A549 (cell line): ENCODE results near the gene ATP5PO. TPM values are rescaled to one million over a fixed set of nuclear protein-coding genes. Genes with fewer than 3 reads are reported as not detected.

Experiments used
- ATAC-seq, 2 experiments: fragments of 200-7000 bp in 1 of 2; fragments of >200 bp in 1 of 2; cut with Nextera tagmentation in 1 of 2; cut with Tn5 transposase in 1 of 2; 3 replicates each; pipeline versions ENCODE4 v1.8.0 to v1.9.1; 2018 to 2020; ENCODE audit warnings: mild to moderate bottlenecking in 1 of 2, moderate library complexity in 1 of 2
- CTCF ChIA-PET: fragments of 300-600 bp; sonication (Branson Sonifier 250); formaldehyde crosslinking; extraction: SDS; loops from one replicate; lab custom pipeline; 2021; ENCODE audit warnings: antibody characterized with exemption, inconsistent platforms; lab: Yijun Ruan, JAX
- POLR2A ChIA-PET: fragments of 350-600 bp; formaldehyde crosslinking; extraction: SDS; loops from one replicate; lab custom pipeline; 2021; ENCODE audit warnings: antibody characterized with exemption, inconsistent platforms; lab: Yijun Ruan, JAX
- DNase-seq, 2 experiments: peaks; one replicate each; pipeline versions ENCODE4 v3.0.0 to v3.0.0-alpha.2; 2011 to 2016; ENCODE audit warnings: low read depth in 1 of 2, low spot score in 1 of 2
- FAIRE-seq: peaks from 2 replicates; lab custom pipeline; 2011; peaks lifted over from hg19 to GRCh38; lab: Jason Lieb, UNC
- H3K27ac ChIP-seq, 2 experiments: fragments of >200 bp; sonication (Bioruptor Twin); formaldehyde crosslinking; 3 replicates each; pipeline ENCODE4 v1.5.1; 2016 to 2017
- H3K4me1 ChIP-seq: fragments of >200 bp; sonication (Bioruptor Twin); formaldehyde crosslinking; 3 replicates; pipeline ENCODE4 v1.6.1; 2016
- H3K4me2 ChIP-seq: fragments of >200 bp; sonication (Bioruptor Twin); formaldehyde crosslinking; 3 replicates; pipeline ENCODE4 v1.6.1; 2016
- H3K4me3 ChIP-seq: fragments of >200 bp; sonication (Bioruptor Twin); formaldehyde crosslinking; 3 replicates; pipeline ENCODE4 v1.5.1; 2016
- H3K9me3 ChIP-seq: fragments of >200 bp; sonication (Bioruptor Twin); formaldehyde crosslinking; 3 replicates; pipeline ENCODE4 v1.6.1; 2016
- ATOH8 ChIP-seq: fragments of 250-450 bp; sonication (Bioruptor Pico); IDR thresholded peaks from 2 replicates; pipeline ENCODE4 v1.5.0; 2020; ENCODE audit warnings: low read depth, mild to moderate bottlenecking, moderate library complexity
- CBX2 ChIP-seq: fragments of 200-600 bp; sonication (generic); IDR thresholded peaks from 2 replicates; pipeline ENCODE4 v1.6.1; 2016; ENCODE audit warnings: low read depth, mild to moderate bottlenecking, borderline replicate concordance
- CEBPB ChIP-seq, 2 experiments: fragments of >200 bp in 1 of 2; sonication (Bioruptor Twin) in 1 of 2; formaldehyde crosslinking in 1 of 2; IDR thresholded peaks; 2 replicates each; pipeline ENCODE4 v1.6.1; 2012 to 2016
- CHD2 ChIP-seq: fragments of 150-350 bp; IDR thresholded peaks from 2 replicates; pipeline ENCODE4 v1.6.1; 2014; ENCODE audit warnings: low read length; ENCODE audit not compliant: partially characterized antibody
- EHMT2 ChIP-seq: fragments of 200-600 bp; sonication (generic); IDR thresholded peaks from 2 replicates; pipeline ENCODE4 v1.6.1; 2016; ENCODE audit warnings: antibody characterized with exemption, low read depth, mild to moderate bottlenecking, moderate library complexity
- EP300 ChIP-seq, 2 experiments: fragments of >200 bp; sonication (Bioruptor Twin); formaldehyde crosslinking; IDR thresholded peaks; 2 replicates in 1 of 2; 3 replicates in 1 of 2; pipeline ENCODE4 v1.6.1; 2016 to 2017
- ESRRA ChIP-seq: fragments of 150-350 bp; IDR thresholded peaks from 2 replicates; pipeline ENCODE4 v1.6.1; 2014; ENCODE audit warnings: mild to moderate bottlenecking, low read length, borderline replicate concordance
- GATA3 ChIP-seq: IDR thresholded peaks from 2 replicates; pipeline ENCODE4 v1.6.1; 2012; ENCODE audit warnings: borderline replicate concordance
- HEYL ChIP-seq: fragments of 250-450 bp; sonication (Bioruptor Pico); IDR thresholded peaks from 2 replicates; pipeline ENCODE4 v1.8.0; 2021; ENCODE audit warnings: mild to moderate bottlenecking, moderate library complexity
- HMGXB4 ChIP-seq: fragments of 250-450 bp; sonication (Bioruptor Pico); IDR thresholded peaks from 2 replicates; pipeline ENCODE4 v1.5.0; 2021; ENCODE audit warnings: mild to moderate bottlenecking, moderate library complexity, borderline replicate concordance
- JUNB ChIP-seq: fragments of >200 bp; sonication (Bioruptor Twin); formaldehyde crosslinking; IDR thresholded peaks from 2 replicates; pipeline ENCODE4 v1.6.1; 2016
- KDM5A ChIP-seq: fragments of 200-600 bp; sonication (generic); IDR thresholded peaks from 2 replicates; pipeline ENCODE4 v1.6.1; 2016; ENCODE audit warnings: antibody characterized with exemption, mild to moderate bottlenecking
- MYC ChIP-seq: IDR thresholded peaks from 2 replicates; pipeline ENCODE4 v1.6.1; 2012; ENCODE audit warnings: mild to moderate bottlenecking, inconsistent platforms, low read length, improper control_type of control experiment, borderline replicate concordance
- POLR2AphosphoS2 ChIP-seq: conservative IDR thresholded peaks from 2 replicates; pipeline ENCODE4 v1.6.1; 2012; ENCODE audit warnings: low read length, improper control_type of control experiment, inconsistent platforms
- RARB ChIP-seq: fragments of 250-450 bp; sonication (Bioruptor Pico); IDR thresholded peaks from 2 replicates; pipeline ENCODE4 v1.8.0; 2021; ENCODE audit warnings: mild to moderate bottlenecking, moderate library complexity
- REST ChIP-seq: fragments of 200-600 bp; sonication (generic); IDR thresholded peaks from 2 replicates; pipeline ENCODE4 v1.6.1; 2016; ENCODE audit warnings: antibody characterized with exemption, mild to moderate bottlenecking, moderate library complexity
- SMC3 ChIP-seq: fragments of >200 bp; sonication (Bioruptor Twin); formaldehyde crosslinking; IDR thresholded peaks from 3 replicates; pipeline ENCODE4 v1.6.1; 2018; ENCODE audit warnings: inconsistent platforms
- SREBF2 ChIP-seq: fragments of 450-650 bp; IDR thresholded peaks from 2 replicates; pipeline ENCODE4 v1.6.1; 2014; ENCODE audit warnings: mild to moderate bottlenecking, moderate library complexity
- TFCP2L1 ChIP-seq: fragments of 250-450 bp; sonication (Bioruptor Pico); IDR thresholded peaks from 2 replicates; pipeline ENCODE4 v1.5.0; 2021; ENCODE audit warnings: mild to moderate bottlenecking
- ZC3H11A ChIP-seq: fragments of 450-650 bp; IDR thresholded peaks from 2 replicates; pipeline ENCODE4 v1.6.1; 2014; ENCODE audit warnings: antibody characterized with exemption, mild to moderate bottlenecking
- ZSCAN20 ChIP-seq: fragments of 250-450 bp; sonication (Bioruptor Pico); IDR thresholded peaks from 2 replicates; pipeline ENCODE4 v1.8.0; 2022; ENCODE audit warnings: mild to moderate bottlenecking, moderate library complexity
- WGBS: methylation state at CpG from one replicate; pipeline ENCODE4 v1.1.6; 2017; ENCODE audit errors: missing lambda C conversion rate; 5-methylcytosine and 5-hydroxymethylcytosine counted together
- polyA plus RNA-seq, 4 experiments: library from polyadenylated mRNA; depleted of rRNA in 3 of 4; stranded (reverse); fragments of >200 nt; fragmentation: RNase III in 1 of 4; extraction: RNeasy Plus Mini Kit Qiagen cat#74134 plus additional on column Dnase treatment in 1 of 4; gene quantifications; 2 replicates in 3 of 4; 3 replicates in 1 of 4; pipeline ENCODE4 v1.2.3, GENCODE V29; 2011 to 2017

The ATP5PO gene
- polyA plus RNA-seq, 2 of the 4 experiments (the other 2 are of a cell fraction): 143 to 252 TPM

- no peak for ATAC-seq
Observed at GRCh38 chr21:33875026-33875695, 40.4 kb downstream of the ATP5PO start.

GRCh38 chr21:33874161-33874560 is 41.4 kb downstream of the ATP5PO start:
- Histone ChIP-seq H3K4me3 (no peak overlapping the region), H3K4me1 (no peaks in the 10 kb centered on the region), H3K27ac (no peak overlapping the region), H3K4me2 (no peak overlapping the region), H3K9me3 (no peaks in the 10 kb centered on the region)
- no peak for FAIRE-seq
- ATAC-seq: no peak
- POLR2A ChIA-PET: no interaction called here
- TF ChIP-seq HEYL: no peak
- TF ChIP-seq KDM5A: no peak
- no peak for TF ChIP-seq ATOH8 (CRISPR knock-in tag)
- TF ChIP-seq ZC3H11A: no peak
- no peak for TF ChIP-seq SREBF2
- no peak for TF ChIP-seq ESRRA
- no peak for TF ChIP-seq POLR2AphosphoS2
- no peak for TF ChIP-seq ZSCAN20 (CRISPR knock-in tag)
- TF ChIP-seq REST: no peak
- no peak for TF ChIP-seq EHMT2
- no peak for TF ChIP-seq RARB (CRISPR knock-in tag)
- no peak for TF ChIP-seq HMGXB4
- TF ChIP-seq MYC: no peak
- no peak for TF ChIP-seq JUNB
- TF ChIP-seq EP300 (IDR thresholded peaks at IDR 0.05): no peak
- TF ChIP-seq GATA3: no peak
- no peak for TF ChIP-seq CEBPB (IDR thresholded peaks at IDR 0.05)
- TF ChIP-seq SMC3: no peak
- 80% methylated on average over 5 of the region's 7 CpGs for WGBS
- CTCF ChIA-PET: no interaction called here
- no peak for DNase-seq

More at GRCh38 chr21:33875026-33875695, 40.4 kb downstream of the ATP5PO start:
- DNase-seq (no peak), FAIRE-seq (no peak)
- TF ChIP-seq CBX2 (no peak), CHD2 (no peak), ZSCAN20 (CRISPR knock-in tag) (no peak), SMC3 (no peak), TFCP2L1 (CRISPR knock-in tag) (no peak), ESRRA (no peak), RARB (CRISPR knock-in tag) (no peak), KDM5A (no peak)
- CTCF ChIA-PET: no interaction called here
- POLR2A ChIA-PET: no interaction called here
- 87% methylated on average over 20 of the region's 20 CpGs for WGBS
- Histone ChIP-seq H3K4me1 (no peaks in the 10 kb centered on the region), H3K4me3 (no peak overlapping the region), H3K4me2 (no peak overlapping the region), H3K27ac (no peak overlapping the region), H3K9me3 (no peaks in the 10 kb centered on the region)
